Measurements from ENCODE around the gene CRNKL1.

The CRNKL1 gene

DNA sequence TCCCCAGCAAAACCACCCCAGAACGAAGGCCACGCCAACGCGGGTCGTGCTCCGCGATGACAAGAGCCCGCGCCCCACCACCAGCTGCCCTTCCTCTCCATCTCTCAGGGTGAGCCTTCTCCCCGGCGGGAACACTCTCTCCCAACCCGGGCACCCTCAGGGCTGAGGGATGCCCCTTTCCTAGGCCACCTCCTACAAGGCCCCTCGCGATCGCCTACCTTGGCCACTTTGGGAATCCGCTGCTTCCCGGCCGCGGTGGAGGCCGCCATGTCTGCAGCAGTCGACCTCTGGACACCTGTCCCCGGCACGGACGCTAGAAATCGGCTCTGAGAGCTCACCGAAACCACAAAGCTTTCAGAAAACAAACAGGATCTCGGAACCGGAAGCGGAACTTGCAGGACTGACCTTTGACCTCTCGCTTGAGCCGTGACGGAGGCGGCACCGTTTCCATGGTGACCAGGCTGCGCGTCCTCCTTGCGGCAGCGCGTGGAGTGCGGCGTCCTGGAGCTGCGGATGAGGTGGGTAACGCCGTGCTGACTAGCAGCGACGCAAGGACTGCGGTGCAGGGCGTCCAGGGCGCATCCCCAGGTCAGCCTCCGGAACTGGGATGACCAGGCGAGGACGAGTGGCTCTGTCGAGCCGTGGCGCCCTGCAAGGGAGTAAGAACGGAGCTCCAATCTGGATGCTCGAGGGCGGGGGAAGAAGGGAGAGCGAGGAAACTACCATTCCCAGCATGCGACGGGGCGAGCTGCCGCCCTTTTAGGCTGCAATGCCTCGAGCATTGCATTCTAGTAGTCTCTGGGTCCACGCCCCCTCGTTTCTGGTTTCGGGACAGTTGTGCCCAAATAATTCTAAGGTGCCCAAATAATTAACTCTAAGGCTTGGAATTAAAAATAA lies at the start of gene CRNKL1, which contains the start of gene CFAP61:
Gene CRNKL1, minus strand, starts transcription at position 393 of the 897 bp plus-strand sequence. Its CDS starts 124 bp downstream, at position 269.
Gene CFAP61, plus strand, starts transcription at position 459 of the 897 bp plus-strand sequence. CDS start 4,122 bp downstream, outside the sequence.
- in situ Hi-C loops (cut with HindIII; ENCODE audit: low sequenced_read_pairs) = no loop called here
- H3K4me3 ChIP-seq (ENCODE audit: low read depth, low read length) = peak within 1 kb of the TSS; percentile 99
- TF ChIP-seq, protein P1, sequence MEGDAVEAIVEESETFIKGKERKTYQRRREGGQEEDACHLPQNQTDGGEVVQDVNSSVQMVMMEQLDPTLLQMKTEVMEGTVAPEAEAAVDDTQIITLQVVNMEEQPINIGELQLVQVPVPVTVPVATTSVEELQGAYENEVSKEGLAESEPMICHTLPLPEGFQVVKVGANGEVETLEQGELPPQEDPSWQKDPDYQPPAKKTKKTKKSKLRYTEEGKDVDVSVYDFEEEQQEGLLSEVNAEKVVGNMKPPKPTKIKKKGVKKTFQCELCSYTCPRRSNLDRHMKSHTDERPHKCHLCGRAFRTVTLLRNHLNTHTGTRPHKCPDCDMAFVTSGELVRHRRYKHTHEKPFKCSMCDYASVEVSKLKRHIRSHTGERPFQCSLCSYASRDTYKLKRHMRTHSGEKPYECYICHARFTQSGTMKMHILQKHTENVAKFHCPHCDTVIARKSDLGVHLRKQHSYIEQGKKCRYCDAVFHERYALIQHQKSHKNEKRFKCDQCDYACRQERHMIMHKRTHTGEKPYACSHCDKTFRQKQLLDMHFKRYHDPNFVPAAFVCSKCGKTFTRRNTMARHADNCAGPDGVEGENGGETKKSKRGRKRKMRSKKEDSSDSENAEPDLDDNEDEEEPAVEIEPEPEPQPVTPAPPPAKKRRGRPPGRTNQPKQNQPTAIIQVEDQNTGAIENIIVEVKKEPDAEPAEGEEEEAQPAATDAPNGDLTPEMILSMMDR (IDR thresholded peaks at IDR 0.05; ENCODE audit: low read depth, low read length, missing control alignments) = no peak

DNA sequence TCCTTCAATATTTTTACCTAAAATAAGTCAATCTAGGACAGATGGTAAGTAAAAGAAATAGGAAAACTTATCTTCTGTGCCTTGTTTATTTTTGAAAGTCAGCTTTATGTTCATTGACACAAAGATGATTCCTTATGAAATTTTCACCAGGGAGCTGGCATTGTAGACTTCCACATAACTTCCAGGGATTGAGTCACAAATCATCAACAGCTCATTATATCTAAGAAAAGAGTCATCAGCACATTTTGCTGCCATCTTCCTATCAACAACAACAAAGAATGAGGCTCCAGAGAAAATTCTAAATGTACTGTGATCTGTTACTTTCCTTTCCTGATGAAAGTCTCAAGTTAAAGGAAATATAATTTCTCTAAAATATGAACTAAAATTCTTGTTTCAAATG lies 48.6 kb upstream of the CRNKL1 start:
- in situ Hi-C loops (cut with HindIII; ENCODE audit: low sequenced_read_pairs) = no loop called here
- no peak for DNase-seq (ENCODE audit: low read depth)
- no peak overlapping the region for H3K4me3 ChIP-seq (ENCODE audit: low read depth, low read length)
- TF ChIP-seq, protein P1 (IDR thresholded peaks at IDR 0.05; ENCODE audit: low read depth, low read length, missing control alignments) = no peak

More for the DNA sequence above, at the start of gene CRNKL1, which contains the start of gene CFAP61:
- DNase-seq (ENCODE audit: low read depth) = peak; percentile 90

DNA sequence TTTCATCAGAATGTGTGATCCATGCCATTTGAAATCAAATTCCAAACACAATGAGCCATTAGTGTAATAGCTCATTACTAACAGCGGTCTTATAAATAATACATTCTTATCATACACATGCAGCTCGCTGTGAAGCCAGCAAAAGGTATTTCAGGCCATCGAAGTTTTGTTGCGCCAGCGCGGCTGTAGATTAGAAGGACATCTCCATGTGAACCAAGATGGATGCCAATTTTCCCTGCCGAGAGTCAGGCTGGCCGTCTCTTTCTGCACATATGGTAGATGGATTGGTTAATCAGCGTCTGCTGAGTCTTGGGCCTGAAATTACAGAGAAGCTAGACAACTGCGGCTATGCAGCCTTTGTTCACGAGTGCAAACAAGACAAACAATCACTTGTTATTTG lies 44.2 kb upstream of the CRNKL1 start:
- DNase-seq (ENCODE audit: low read depth) = no peak

DNA sequence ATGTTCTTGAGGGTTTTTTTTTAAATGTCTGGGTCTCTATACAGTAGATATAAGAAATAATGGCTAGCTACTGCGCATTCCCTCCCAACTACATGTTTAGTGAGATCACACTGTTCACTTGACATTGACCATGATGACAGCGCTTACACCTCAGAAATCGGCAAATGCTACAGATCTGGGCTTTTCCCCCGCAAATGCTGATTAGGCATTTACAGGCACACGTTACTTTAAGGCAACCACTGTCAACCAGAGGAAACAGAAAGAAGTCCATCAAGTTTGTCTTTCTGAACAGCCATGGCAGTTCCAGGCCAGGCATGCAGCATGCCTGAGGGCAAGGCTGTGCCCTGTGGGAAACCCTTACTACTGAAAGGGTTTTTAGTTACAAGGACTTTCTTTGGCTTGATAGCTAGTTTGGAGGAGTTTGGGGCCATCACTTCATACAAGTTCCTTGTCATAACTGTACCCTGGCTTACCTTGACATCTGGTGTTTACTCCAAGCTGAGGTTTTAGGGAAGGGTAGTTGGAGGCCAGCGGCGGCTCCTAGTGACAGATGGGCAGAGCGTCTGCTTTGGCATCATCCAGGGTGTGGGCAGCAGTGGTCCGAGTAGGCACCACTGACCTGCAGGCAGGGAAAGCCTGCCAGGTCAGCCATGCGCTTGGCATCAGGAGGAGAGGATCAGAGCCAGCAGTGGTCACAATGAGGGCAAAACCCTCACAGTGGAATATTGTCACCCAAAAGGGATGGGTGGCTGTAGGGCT lies 43.0 kb upstream of the CRNKL1 start:
- TF ChIP-seq, protein P1 (IDR thresholded peaks at IDR 0.05; ENCODE audit: low read depth, low read length, missing control alignments) = no peak
- DNase-seq (ENCODE audit: low read depth) = no peak

More for the DNA sequence above, 44.2 kb upstream of the CRNKL1 start:
- no peak overlapping the region for H3K4me3 ChIP-seq (ENCODE audit: low read depth, low read length)
- TF ChIP-seq, protein P1 (IDR thresholded peaks at IDR 0.05; ENCODE audit: low read depth, low read length, missing control alignments) = no peak
- in situ Hi-C loops (cut with HindIII; ENCODE audit: low sequenced_read_pairs) = loop anchor here (25.0 kb wide), 1 partner anchor 466 kb away; no protein-coding TSS in a partner anchor

DNA sequence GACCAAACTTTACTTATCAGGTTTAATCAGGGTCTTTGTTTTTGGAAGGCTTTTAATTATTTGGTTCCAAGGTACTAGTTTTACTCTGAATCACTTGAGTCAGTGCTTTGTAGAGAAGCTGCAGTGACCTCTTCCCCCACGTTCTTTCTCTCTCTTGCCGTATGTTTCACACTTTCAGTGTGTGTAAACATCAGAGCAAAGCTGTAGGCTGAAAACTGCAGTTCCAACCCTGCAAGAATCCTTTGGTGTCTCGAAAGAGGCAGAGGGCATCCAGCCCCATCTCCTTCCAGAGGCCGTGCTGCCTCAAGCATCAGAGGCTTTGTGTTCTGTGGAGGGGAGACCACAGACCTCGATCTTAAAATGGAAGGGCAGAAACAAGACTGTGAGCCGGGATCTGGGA lies 42.1 kb upstream of the CRNKL1 start:
- TF ChIP-seq, protein P1 (IDR thresholded peaks at IDR 0.05; ENCODE audit: low read depth, low read length, missing control alignments) = no peak
- DNase-seq (ENCODE audit: low read depth) = no peak
- no peak overlapping the region for H3K4me3 ChIP-seq (ENCODE audit: low read depth, low read length)
- in situ Hi-C loops (cut with HindIII; ENCODE audit: low sequenced_read_pairs) = loop anchor here (25.0 kb wide), 1 partner anchor 468 kb away; no protein-coding TSS in a partner anchor

More for the DNA sequence above, 43.0 kb upstream of the CRNKL1 start:
- in situ Hi-C loops (cut with HindIII; ENCODE audit: low sequenced_read_pairs) = loop anchor here (25.0 kb wide), 1 partner anchor 467 kb away; no protein-coding TSS in a partner anchor
- H3K4me3 ChIP-seq (ENCODE audit: low read depth, low read length) = no peak overlapping the region

DNA sequence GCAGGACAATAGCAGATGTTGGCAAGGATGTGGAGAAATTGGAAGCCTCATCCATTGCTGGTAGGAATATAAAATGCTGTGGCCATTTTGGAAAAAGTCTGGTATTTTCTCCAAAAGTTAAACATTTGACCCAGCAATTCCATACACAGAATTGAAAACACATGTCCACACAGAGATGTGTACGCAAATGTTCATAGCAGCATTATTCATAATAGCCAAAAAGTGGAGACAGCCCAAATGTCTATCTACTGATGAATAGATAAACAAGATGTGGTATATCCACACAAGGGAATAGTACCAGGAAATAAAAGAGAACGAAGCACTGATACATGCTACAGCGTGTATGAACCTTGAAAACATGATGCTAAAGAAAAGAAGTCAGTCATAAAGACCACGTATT lies 40.6 kb upstream of the CRNKL1 start:
- in situ Hi-C loops (cut with HindIII; ENCODE audit: low sequenced_read_pairs) = loop anchor here (25.0 kb wide), 1 partner anchor 469 kb away; no protein-coding TSS in a partner anchor
- H3K4me3 ChIP-seq (ENCODE audit: low read depth, low read length) = no peak overlapping the region
- TF ChIP-seq, protein P1 (IDR thresholded peaks at IDR 0.05; ENCODE audit: low read depth, low read length, missing control alignments) = no peak
- DNase-seq (ENCODE audit: low read depth) = no peak
